Calu3 (cell line): ENCODE results near the gene DECR2. TPM values are rescaled to one million over a fixed set of nuclear protein-coding genes. Genes with fewer than 3 reads are reported as not detected.

Experiments
- BruUV-seq: library from RNA; stranded (reverse); fragments of 400-500 nt; replicated peaks from 2 replicates; lab custom pipeline; 2021; lab: Mats Ljungman, UMichigan
- CTCF ChIA-PET: fragments of 300-600 bp; sonication (Branson Sonifier 250); formaldehyde crosslinking; loops from one replicate; lab custom pipeline; 2022; ENCODE audit warnings: antibody characterized with exemption; lab: Charles Lee
- DNase-seq: peaks from one replicate; pipeline ENCODE4 v3.0.0; 2022
- H3K27ac Mint-ChIP-seq: one replicate; pipeline ENCODE4 v1.8.0; 2022; ENCODE audit warnings: mixed read lengths; ENCODE audit not compliant: unreplicated experiment
- H3K27me3 Mint-ChIP-seq: one replicate; pipeline ENCODE4 v1.8.0; 2022; ENCODE audit warnings: mixed read lengths; ENCODE audit not compliant: unreplicated experiment
- H3K36me3 Mint-ChIP-seq: one replicate; pipeline ENCODE4 v1.8.0; 2022; ENCODE audit warnings: mild to moderate bottlenecking, moderate library complexity, mixed read lengths; ENCODE audit not compliant: insufficient read depth, unreplicated experiment
- H3K4me1 Mint-ChIP-seq: one replicate; pipeline ENCODE4 v1.8.0; 2022; ENCODE audit warnings: mild to moderate bottlenecking, low read depth, mixed read lengths; ENCODE audit not compliant: unreplicated experiment
- H3K4me3 Mint-ChIP-seq: one replicate; pipeline ENCODE4 v1.8.0; 2022; ENCODE audit warnings: mild to moderate bottlenecking, low read depth, moderate library complexity, mixed read lengths; ENCODE audit not compliant: unreplicated experiment
- H3K9me3 Mint-ChIP-seq: one replicate; pipeline ENCODE4 v1.8.0; 2022; ENCODE audit warnings: low read depth, mixed read lengths; ENCODE audit not compliant: unreplicated experiment
- CTCF ChIP-seq: fragments of 200-600 bp; IDR thresholded peaks from one replicate; pipeline ENCODE4 v1.8.0; 2022; ENCODE audit warnings: antibody characterized with exemption; ENCODE audit not compliant: unreplicated experiment
- intact Hi-C: fragments of 100-400 bp; cut with micrococcal nuclease; formaldehyde crosslinking; loops from one replicate; pipeline ENCODE4 v1.10.0; 2022; ENCODE audit not compliant: unreplicated experiment
- total RNA-seq: library from RNA; stranded (reverse); gene quantifications from 2 replicates; pipeline ENCODE4 v1.2.3, GENCODE V29; 2022

DECR2 gene
- total RNA-seq, 1 experiment from 2014 or later: 41.2 TPM

- H3K27ac Mint-ChIP-seq: peak overlapping the region; percentile 33
- no peak for TF ChIP-seq CTCF
Measured at GRCh38 chr16:397736-398332, 3.9 kb upstream of the DECR2 start.

GRCh38 chr16:398561-399339 lies 2.9 kb upstream of the DECR2 start:
- Mint-ChIP-seq H3K4me1 (peaks cover 9% of the 10 kb centered on the region), H3K9me3 (no peaks in the 10 kb centered on the region), H3K27ac (no peak overlapping the region), H3K27me3 (no peaks in the 10 kb centered on the region), H3K4me3 (peak overlapping the region; percentile 63), H3K36me3 (peaks cover 60% of the 10 kb centered on the region)
- CTCF ChIA-PET: interaction anchor here (1.3 kb wide), 1 partner anchor 37 kb away, joined by 3 read pairs; no protein-coding TSS in a partner anchor
- no TSS peak for BruUV-seq
- intact Hi-C loops: no loop called here
- DNase-seq: no peak
- no peak for TF ChIP-seq CTCF

More at GRCh38 chr16:397736-398332, 3.9 kb upstream of the DECR2 start:
- BruUV-seq: no TSS peak
- Mint-ChIP-seq H3K4me3 (peak overlapping the region; percentile 63), H3K27me3 (no peaks in the 10 kb centered on the region), H3K9me3 (no peaks in the 10 kb centered on the region), H3K36me3 (peaks cover 60% of the 10 kb centered on the region), H3K4me1 (peaks cover 9% of the 10 kb centered on the region)
- intact Hi-C loops: loop anchor here (2.0 kb wide), 1 partner anchor 15 kb away; no protein-coding TSS in a partner anchor
- DNase-seq: peak; percentile 78
- CTCF ChIA-PET: interaction anchor here (1.3 kb wide), 1 partner anchor 36 kb away, joined by 3 read pairs; no protein-coding TSS in a partner anchor

- no peaks in the 10 kb centered on the region for H3K27me3 Mint-ChIP-seq
- intact Hi-C loops: no loop called here
- no TSS peak for BruUV-seq
- CTCF ChIA-PET: no interaction called here
- no peak for TF ChIP-seq CTCF
- H3K9me3 Mint-ChIP-seq: no peaks in the 10 kb centered on the region
- peak overlapping the region; percentile 88 for H3K4me3 Mint-ChIP-seq
- peaks cover 9% of the 10 kb centered on the region for H3K4me1 Mint-ChIP-seq
- DNase-seq: no peak
- peaks cover 60% of the 10 kb centered on the region for H3K36me3 Mint-ChIP-seq
- no peak overlapping the region for H3K27ac Mint-ChIP-seq
Measured at GRCh38 chr16:399340-400019, 2.2 kb upstream of the DECR2 start.

GRCh38 chr16:400061-400591 lies 1.6 kb upstream of the DECR2 start:
- H3K27ac Mint-ChIP-seq: peak overlapping the region; percentile 69
- H3K9me3 Mint-ChIP-seq: no peaks in the 10 kb centered on the region
- H3K4me1 Mint-ChIP-seq: peaks cover 9% of the 10 kb centered on the region
- H3K36me3 Mint-ChIP-seq: peaks cover 65% of the 10 kb centered on the region
- CTCF ChIA-PET: no interaction called here
- intact Hi-C loops: no loop called here
- TF ChIP-seq CTCF: no peak
- no peaks in the 10 kb centered on the region for H3K27me3 Mint-ChIP-seq
- BruUV-seq: no TSS peak
- H3K4me3 Mint-ChIP-seq: peak overlapping the region; percentile 88
- DNase-seq: no peak
